A549 treated with dexamethasone at 1 μM for 4 hours (cell line): ENCODE results near the gene ZNF560. TPM values are rescaled to one million over a fixed set of nuclear protein-coding genes. Genes with fewer than 3 reads are reported as not detected.

Experiments
- total RNA-seq: library from RNA; stranded (reverse); fragments of 200-300 nt; extraction: Qiagen RNA extraction; gene quantifications from 5 replicates; pipeline ENCODE4 v1.2.3, GENCODE V29; 2022

The ZNF560 gene
- total RNA-seq = not detected in 5 replicates

GRCh38 chr19:9498183-9498902 lies at the start of gene ZNF560:
Gene ZNF560, minus strand, starts transcription at chr19:9498616. Its CDS starts 23,303 bp downstream, at chr19:9475313.

GRCh38 chr19:9538183-9539058 lies 40.0 kb upstream of the ZNF560 start, which contains the start of gene ZNF426:
Gene ZNF426, minus strand, starts transcription at chr19:9538645. Its CDS starts 2,413 bp downstream, at chr19:9536232.

GRCh38 chr19:9435279-9436268 lies 62.8 kb downstream of the ZNF560 start, which contains the start of gene ZNF266:
Gene ZNF266, minus strand, starts transcription at chr19:9435573. Its CDS starts 15,484 bp downstream, at chr19:9420089.

Other genes with a start within 250 kb of the ZNF560 start
- gene OR7E24, start 247.7 kb downstream of the ZNF560 start, total RNA-seq = not detected in 5 replicates
- 1.2 to 2.2 TPM (median 1.9 TPM) in 5 replicates for gene ZNF699, start 188.8 kb downstream of the ZNF560 start, total RNA-seq
- 4.8 to 5.2 TPM (median 5.0 TPM) in 5 replicates for gene ZNF559, start 174.4 kb downstream of the ZNF560 start, total RNA-seq
- gene ZNF177, start 135.6 kb downstream of the ZNF560 start, total RNA-seq = 0.49 to 0.66 TPM (median 0.61 TPM) in 5 replicates
- gene ZNF266, start 63.0 kb downstream of the ZNF560 start, total RNA-seq = 3.1 to 3.8 TPM (median 3.3 TPM) in 5 replicates
- gene ZNF426, start 40.0 kb upstream of the ZNF560 start, total RNA-seq = 0.76 to 1.5 TPM (median 1.2 TPM) in 5 replicates
- 3.7 to 4.7 TPM (median 4.0 TPM) in 5 replicates for gene ZNF121, start 85.9 kb upstream of the ZNF560 start, total RNA-seq
- 7.9 to 12.9 TPM (median 9.1 TPM) in 5 replicates for gene ZNF561, start 122.6 kb upstream of the ZNF560 start, total RNA-seq
- gene ZNF562, start 176.5 kb upstream of the ZNF560 start, total RNA-seq = 5.6 to 7.8 TPM (median 6.3 TPM) in 5 replicates